ENCODE measurements around the gene KRTAP4-8.
"Not testable (repeated sequence)": the region's sequence is repeated elsewhere in the genome, so short reads cannot be mapped to it uniquely, and the experiment has no call there.

KRTAP4-8 gene

GRCh38 chr17:41069031-41069430, 28.9 kb downstream of the KRTAP4-8 start:
- no peak overlapping the region for H3K4me3 ChIP-seq (ENCODE audit: low read depth, low read length)
- no peak for DNase-seq (ENCODE audit: low read depth, low spot score)
- no peak for TF ChIP-seq CTCF (IDR thresholded peaks at IDR 0.05; ENCODE audit: low read depth, low read length)
- in situ Hi-C loops (cut with HindIII; ENCODE audit: low sequenced_read_pairs), result no loop called here

GRCh38 chr17:41067281-41067680, 30.7 kb downstream of the KRTAP4-8 start:
- TF ChIP-seq CTCF (IDR thresholded peaks at IDR 0.05; ENCODE audit: low read depth, low read length), result no peak
- in situ Hi-C loops (cut with HindIII; ENCODE audit: low sequenced_read_pairs), result no loop called here
- no peak for DNase-seq (ENCODE audit: low read depth, low spot score)
- no peak overlapping the region for H3K4me3 ChIP-seq (ENCODE audit: low read depth, low read length)

- peak; percentile 83 for DNase-seq (ENCODE audit: low read depth, low spot score)
- no peak within 1 kb of the TSS for H3K4me3 ChIP-seq (ENCODE audit: low read depth, low read length)
- no peak for TF ChIP-seq CTCF (IDR thresholded peaks at IDR 0.05; ENCODE audit: low read depth, low read length)
- in situ Hi-C loops (cut with HindIII; ENCODE audit: low sequenced_read_pairs), result no loop called here
These were observed 31.9 kb downstream of the KRTAP4-8 start, which contains the start of gene KRTAP2-4 for GRCh38 chr17:41065829-41066624. KRTAP2-4 (minus strand) TSS chr17:41065879; CDS start chr17:41065845, 34 bp downstream.

GRCh38 chr17:41065016-41065689, 32.8 kb downstream of the KRTAP4-8 start:
- DNase-seq (ENCODE audit: low read depth, low spot score); in situ Hi-C loops (cut with HindIII; ENCODE audit: low sequenced_read_pairs); H3K4me3 ChIP-seq (ENCODE audit: low read depth, low read length): not testable (repeated sequence)

GRCh38 chr17:41064301-41064700, 33.6 kb downstream of the KRTAP4-8 start:
- no peak overlapping the region for H3K4me3 ChIP-seq (ENCODE audit: low read depth, low read length)
- no peak for DNase-seq (ENCODE audit: low read depth, low spot score)
- in situ Hi-C loops (cut with HindIII; ENCODE audit: low sequenced_read_pairs), result no loop called here
- no peak for TF ChIP-seq CTCF (IDR thresholded peaks at IDR 0.05; ENCODE audit: low read depth, low read length)

GRCh38 chr17:41063449-41063848, 34.5 kb downstream of the KRTAP4-8 start:
- H3K4me3 ChIP-seq (ENCODE audit: low read depth, low read length), result no peak overlapping the region
- TF ChIP-seq CTCF (IDR thresholded peaks at IDR 0.05; ENCODE audit: low read depth, low read length), result no peak
- in situ Hi-C loops (cut with HindIII; ENCODE audit: low sequenced_read_pairs), result no loop called here
- no peak for DNase-seq (ENCODE audit: low read depth, low spot score)

- no peak for TF ChIP-seq CTCF (IDR thresholded peaks at IDR 0.05; ENCODE audit: low read depth, low read length)
- peak; percentile 90 for DNase-seq (ENCODE audit: low read depth, low spot score)
- in situ Hi-C loops (cut with HindIII; ENCODE audit: low sequenced_read_pairs), result no loop called here
- no peak overlapping the region for H3K4me3 ChIP-seq (ENCODE audit: low read depth, low read length)
These were observed 36.0 kb downstream of the KRTAP4-8 start for GRCh38 chr17:41061964-41062363.
